HG02798 (cell line): ENCODE data around the gene EIF3F.

Experiments used
- ATAC-seq: cut with Tn5 transposase; IDR thresholded peaks from one replicate; pipeline ENCODE4 v1.9.1; 2021; ENCODE audit warnings: mild to moderate bottlenecking; ENCODE audit not compliant: unreplicated experiment, poor library complexity

The EIF3F gene

GRCh38 chr11:8019314-8020243 lies 32.4 kb downstream of the EIF3F start:
- ATAC-seq, result no peak

GRCh38 chr11:8020244-8020597 lies 33.1 kb downstream of the EIF3F start:
- ATAC-seq, result no peak

- no peak for ATAC-seq
Observed at GRCh38 chr11:8021920-8022319, 34.8 kb downstream of the EIF3F start.

GRCh38 chr11:8022876-8023275 lies 35.7 kb downstream of the EIF3F start:
- no peak for ATAC-seq

GRCh38 chr11:8023831-8024555 lies 36.9 kb downstream of the EIF3F start:
- no peak for ATAC-seq

GRCh38 chr11:8025123-8025522 lies 38.0 kb downstream of the EIF3F start:
- no peak for ATAC-seq

GRCh38 chr11:8025816-8026215 lies 38.7 kb downstream of the EIF3F start:
- no peak for ATAC-seq

GRCh38 chr11:8026982-8027381 lies 39.8 kb downstream of the EIF3F start:
- no peak for ATAC-seq

GRCh38 chr11:8028766-8029165 lies 41.6 kb downstream of the EIF3F start:
- no peak for ATAC-seq

GRCh38 chr11:8030526-8031247 lies 43.5 kb downstream of the EIF3F start:
- no peak for ATAC-seq

GRCh38 chr11:8031248-8032115 lies 44.3 kb downstream of the EIF3F start:
- no peak for ATAC-seq

- no peak for ATAC-seq
Observed at GRCh38 chr11:8032122-8032521, 45.0 kb downstream of the EIF3F start.

- ATAC-seq, result no peak
Observed at GRCh38 chr11:8032576-8033304, 45.6 kb downstream of the EIF3F start.

- peak; percentile 74 for ATAC-seq
Observed at GRCh38 chr11:8033305-8034105, 46.4 kb downstream of the EIF3F start.

GRCh38 chr11:8034106-8034585 lies 47.0 kb downstream of the EIF3F start:
- ATAC-seq, result no peak

GRCh38 chr11:8034604-8035190 lies 47.6 kb downstream of the EIF3F start:
- no peak for ATAC-seq

GRCh38 chr11:8035200-8035855 lies 48.2 kb downstream of the EIF3F start:
- ATAC-seq, result no peak
